Lower lobe of right lung (tissue), 2 donors: ENCODE measurements around the gene TULP1. TPM values are rescaled to one million over a fixed set of nuclear protein-coding genes. Genes with fewer than 3 reads are reported as not detected.

ENCODE experiments used
- ATAC-seq, 2 donors: fragments of 200-7000 bp; cut with Tn5 transposase; one replicate each; pipeline ENCODE4 v1.9.1; 2020 to 2022; ENCODE audit warnings: mild to moderate bottlenecking in 2 of 2, moderate library complexity in 2 of 2
- DNase-seq: peaks from one replicate; pipeline ENCODE4 v3.0.0-alpha.2; 2020
- H3K27ac ChIP-seq: fragments of 200-600 bp; one replicate; pipeline ENCODE4 v1.8.0; 2022
- H3K27me3 ChIP-seq: fragments of 200-600 bp; one replicate; pipeline ENCODE4 v1.8.0; 2022; ENCODE audit warnings: low read depth
- H3K36me3 ChIP-seq: fragments of 200-600 bp; one replicate; pipeline ENCODE4 v1.8.0; 2022; ENCODE audit warnings: mild to moderate bottlenecking
- H3K4me1 ChIP-seq: fragments of 200-600 bp; one replicate; pipeline ENCODE4 v1.8.0; 2022
- H3K4me3 ChIP-seq: fragments of 200-600 bp; one replicate; pipeline ENCODE4 v1.8.0; 2022; ENCODE audit warnings: mild to moderate bottlenecking
- H3K9me3 ChIP-seq: fragments of 200-600 bp; one replicate; pipeline ENCODE4 v1.8.0; 2022
- intact Hi-C: fragments of 100-400 bp; cut with DNase I; formaldehyde crosslinking; loops from one replicate; pipeline ENCODE4 v1.11.0; 2022
- total RNA-seq: library from RNA; stranded (reverse); fragmentation: NEBNext Ultra II Directional; extraction: Animal tissue kit (Norgen Biotek cat#: 25700); gene quantifications from one replicate; pipeline ENCODE4 v1.2.1, GENCODE V29; 2021
- TF ChIP-seq, protein P1 (sequence below): fragments of 200-600 bp; IDR thresholded peaks from one replicate; pipeline ENCODE4 v1.8.0; 2022; ENCODE audit warnings: antibody characterized with exemption, mild to moderate bottlenecking
- donor health status: DM: no; HTN: yes; CAD: no; lungs with severe emphysema.

The TULP1 gene
- total RNA-seq, 1 donor from 2014 or later = not detected

DNA sequence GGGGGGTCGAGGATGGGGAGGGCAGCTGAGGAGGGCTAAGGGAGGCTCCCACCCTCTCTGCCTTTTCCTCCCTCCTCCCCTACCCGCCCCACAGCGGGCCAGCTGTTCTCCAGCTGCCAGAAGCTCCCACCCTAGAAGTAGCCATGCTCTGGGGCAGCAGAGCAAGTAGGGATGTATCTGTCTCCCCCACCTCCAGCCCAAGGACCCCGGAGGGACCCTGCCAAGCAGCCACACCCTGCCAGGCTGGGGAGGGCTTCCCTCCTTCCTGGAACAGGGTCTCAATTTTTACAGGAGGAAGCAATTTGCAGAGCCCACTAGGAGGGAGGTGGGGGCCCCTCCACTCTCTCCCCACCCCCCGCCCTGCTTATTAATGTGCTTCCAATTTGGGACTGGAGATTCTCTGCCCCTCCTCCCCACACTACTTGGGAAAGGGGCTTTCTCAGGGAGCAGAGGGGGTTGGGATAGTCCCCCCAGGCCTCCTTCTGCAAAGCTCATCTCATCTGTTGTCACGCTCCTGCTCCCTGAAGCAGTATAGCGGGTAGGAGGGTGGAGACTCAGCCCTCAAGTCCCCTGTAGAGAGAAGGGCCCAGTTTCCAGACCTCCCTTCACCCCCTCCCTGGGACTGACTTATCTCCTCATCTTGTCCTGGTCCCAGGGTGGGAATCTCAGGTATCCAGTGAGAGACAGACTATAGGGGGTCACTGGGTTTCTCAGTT, 20.3 kb downstream of the TULP1 start:
- no peak for DNase-seq
- Histone ChIP-seq H3K9me3 (no peaks in the 10 kb centered on the region), H3K4me3 (no peak overlapping the region), H3K36me3 (no peaks in the 10 kb centered on the region), H3K4me1 (peaks cover 80% of the 10 kb centered on the region), H3K27me3 (no peaks in the 10 kb centered on the region), H3K27ac (no peak overlapping the region)
- intact Hi-C loops = no loop called here
- TF ChIP-seq, protein P1, sequence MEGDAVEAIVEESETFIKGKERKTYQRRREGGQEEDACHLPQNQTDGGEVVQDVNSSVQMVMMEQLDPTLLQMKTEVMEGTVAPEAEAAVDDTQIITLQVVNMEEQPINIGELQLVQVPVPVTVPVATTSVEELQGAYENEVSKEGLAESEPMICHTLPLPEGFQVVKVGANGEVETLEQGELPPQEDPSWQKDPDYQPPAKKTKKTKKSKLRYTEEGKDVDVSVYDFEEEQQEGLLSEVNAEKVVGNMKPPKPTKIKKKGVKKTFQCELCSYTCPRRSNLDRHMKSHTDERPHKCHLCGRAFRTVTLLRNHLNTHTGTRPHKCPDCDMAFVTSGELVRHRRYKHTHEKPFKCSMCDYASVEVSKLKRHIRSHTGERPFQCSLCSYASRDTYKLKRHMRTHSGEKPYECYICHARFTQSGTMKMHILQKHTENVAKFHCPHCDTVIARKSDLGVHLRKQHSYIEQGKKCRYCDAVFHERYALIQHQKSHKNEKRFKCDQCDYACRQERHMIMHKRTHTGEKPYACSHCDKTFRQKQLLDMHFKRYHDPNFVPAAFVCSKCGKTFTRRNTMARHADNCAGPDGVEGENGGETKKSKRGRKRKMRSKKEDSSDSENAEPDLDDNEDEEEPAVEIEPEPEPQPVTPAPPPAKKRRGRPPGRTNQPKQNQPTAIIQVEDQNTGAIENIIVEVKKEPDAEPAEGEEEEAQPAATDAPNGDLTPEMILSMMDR = no peak
- no peak for ATAC-seq

DNA sequence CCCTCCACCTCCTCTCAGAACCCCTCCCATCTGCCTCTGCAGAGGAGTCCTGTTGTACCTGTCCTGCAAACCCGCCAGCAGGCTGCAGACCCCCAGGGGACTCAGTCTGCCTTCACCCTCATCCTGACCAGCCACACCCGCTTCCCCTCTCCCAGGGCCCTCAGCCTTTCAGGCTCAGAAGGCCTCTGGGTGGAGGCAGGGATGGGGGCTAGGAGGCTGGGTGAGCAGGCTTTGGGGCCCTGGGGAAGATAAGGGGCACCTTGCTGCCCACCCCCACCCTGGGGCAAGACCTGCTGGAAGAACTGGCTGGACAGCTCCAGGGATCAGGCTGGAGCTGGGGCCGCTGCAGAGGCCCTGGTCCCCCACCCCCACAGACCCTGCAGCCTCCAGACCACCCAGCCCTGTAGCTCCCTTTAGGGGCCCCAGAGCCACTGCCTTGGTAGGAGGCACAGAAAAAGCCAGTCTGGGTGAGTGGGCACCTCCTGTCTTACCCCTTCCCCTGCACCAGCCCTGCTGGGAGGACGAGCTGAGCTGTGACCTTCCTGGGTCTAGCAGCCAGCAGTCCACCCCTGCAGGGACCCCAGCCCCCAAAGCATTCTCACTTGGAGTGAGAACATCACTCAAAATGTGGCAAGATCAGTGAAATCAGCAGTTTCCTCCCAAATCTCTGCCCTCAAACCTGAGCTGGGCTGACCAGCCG, 21.0 kb downstream of the TULP1 start:
- Histone ChIP-seq H3K27ac (no peak overlapping the region), H3K27me3 (no peaks in the 10 kb centered on the region), H3K36me3 (no peaks in the 10 kb centered on the region), H3K4me1 (peaks cover 87% of the 10 kb centered on the region), H3K4me3 (no peak overlapping the region), H3K9me3 (no peaks in the 10 kb centered on the region)
- ATAC-seq (no peak), DNase-seq (no peak)
- TF ChIP-seq, protein P1 = no peak
- intact Hi-C loops = no loop called here

GRCh38 chr6:35490821-35491557, 21.7 kb downstream of the TULP1 start:
- TF ChIP-seq, protein P1 = no peak
- DNase-seq (no peak), ATAC-seq (no peak)
- H3K27ac ChIP-seq = peak overlapping the region; percentile 43
- H3K36me3 ChIP-seq = no peaks in the 10 kb centered on the region
- intact Hi-C loops = no loop called here
- peaks cover 93% of the 10 kb centered on the region for H3K4me1 ChIP-seq
- H3K4me3 ChIP-seq = no peak overlapping the region
- no peaks in the 10 kb centered on the region for H3K9me3 ChIP-seq
- H3K27me3 ChIP-seq = no peaks in the 10 kb centered on the region

DNA sequence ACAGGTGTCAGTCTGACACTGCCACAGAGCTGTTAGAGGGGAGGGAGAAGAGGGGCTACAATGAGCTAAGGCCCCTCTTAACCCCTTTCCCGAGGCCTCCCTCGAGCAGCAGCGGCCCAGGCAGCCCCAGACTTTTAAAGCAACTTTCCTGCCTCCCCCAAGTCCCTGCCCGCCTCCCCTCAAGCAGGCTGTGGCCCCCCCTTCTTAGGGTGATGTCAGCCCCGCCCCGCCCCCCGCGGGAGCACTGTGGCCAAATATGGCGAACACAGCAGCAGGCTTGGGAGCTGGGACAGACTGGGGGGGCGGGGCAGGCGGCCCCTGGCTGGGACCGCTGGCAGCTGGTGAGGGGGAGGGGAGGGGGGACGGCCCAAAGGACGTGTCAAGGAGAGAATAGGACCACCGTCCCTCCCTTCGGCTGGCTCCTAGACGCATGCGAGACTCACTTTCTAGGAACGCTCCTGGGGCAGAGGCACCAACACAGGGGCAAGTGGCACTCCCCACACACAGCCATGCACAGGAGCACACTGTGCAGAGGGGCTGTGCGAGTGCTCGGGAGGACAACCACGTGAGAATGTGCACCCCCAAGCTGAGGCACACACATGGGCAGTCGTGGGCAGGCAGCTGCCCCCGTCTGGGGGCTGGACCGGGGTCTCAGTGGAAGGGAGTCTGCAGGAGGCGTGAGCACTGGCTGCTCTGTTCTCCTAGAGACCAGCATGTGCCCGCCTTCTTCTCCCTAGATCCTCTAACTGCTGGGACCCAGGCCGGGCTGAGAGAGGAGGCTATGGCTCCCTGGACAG, 22.5 kb downstream of the TULP1 start:
- Histone ChIP-seq H3K27ac (peak overlapping the region; percentile 58), H3K4me1 (peaks cover 93% of the 10 kb centered on the region), H3K27me3 (no peaks in the 10 kb centered on the region), H3K9me3 (no peaks in the 10 kb centered on the region), H3K4me3 (peak overlapping the region; percentile 14), H3K36me3 (no peaks in the 10 kb centered on the region)
- intact Hi-C loops = no loop called here
- TF ChIP-seq, protein P1 = no peak
- DNase-seq (peak; percentile 70), ATAC-seq (peak; percentile 16 to 18)

DNA sequence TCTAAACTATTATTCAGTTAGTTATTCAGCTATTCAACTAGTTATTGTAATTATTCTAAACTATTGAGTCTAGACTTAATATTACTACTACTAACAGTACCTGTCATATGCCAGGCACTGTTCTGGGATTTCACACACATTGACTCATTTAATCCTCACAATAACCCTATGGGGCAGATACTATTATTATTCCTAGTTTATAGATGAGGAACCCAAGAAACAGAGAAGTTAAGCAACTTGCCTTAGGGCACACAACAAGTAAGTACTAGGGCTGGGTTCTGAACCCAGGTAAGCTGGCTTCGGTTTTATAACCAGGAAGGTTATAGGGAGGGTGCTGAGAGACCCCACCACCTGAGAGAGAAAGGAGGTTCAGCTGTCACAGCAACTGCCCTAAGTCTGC, 23.6 kb downstream of the TULP1 start:
- intact Hi-C loops = no loop called here
- Histone ChIP-seq H3K27ac (peak overlapping the region; percentile 46), H3K9me3 (no peaks in the 10 kb centered on the region), H3K4me3 (no peak overlapping the region), H3K36me3 (peaks cover 5% of the 10 kb centered on the region), H3K27me3 (no peaks in the 10 kb centered on the region), H3K4me1 (peaks cover 89% of the 10 kb centered on the region)
- ATAC-seq = no peak
- no peak for DNase-seq
- TF ChIP-seq, protein P1 = no peak
